ENCODE measurements around the gene ACO2.
"Not testable (repeated sequence)": the region's sequence is repeated elsewhere in the genome, so short reads cannot be mapped to it uniquely, and the experiment has no call there.

ACO2 gene

DNA sequence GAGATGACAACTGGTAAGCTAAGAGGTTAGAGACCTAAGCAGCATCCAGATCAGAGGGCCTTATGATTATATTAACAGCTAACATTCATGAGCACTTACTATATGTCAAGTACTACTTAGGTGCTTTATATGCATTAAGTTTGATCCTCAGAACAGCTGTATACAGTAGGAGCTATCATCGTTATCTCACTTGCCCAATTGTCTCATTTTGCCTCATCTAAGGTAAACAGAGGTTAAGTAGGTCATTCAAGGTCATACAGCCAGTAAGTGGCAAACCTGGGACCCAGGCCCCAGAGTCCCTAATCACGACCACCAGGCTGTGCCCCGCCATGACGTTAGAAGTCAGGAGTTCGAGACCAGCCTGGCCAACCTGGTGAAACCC, 79.9 kb downstream of the ACO2 start:
- DNase-seq (ENCODE audit: insufficient read length, low spot score): no peak
- no peak for FAIRE-seq
- TF ChIP-seq, protein P1, sequence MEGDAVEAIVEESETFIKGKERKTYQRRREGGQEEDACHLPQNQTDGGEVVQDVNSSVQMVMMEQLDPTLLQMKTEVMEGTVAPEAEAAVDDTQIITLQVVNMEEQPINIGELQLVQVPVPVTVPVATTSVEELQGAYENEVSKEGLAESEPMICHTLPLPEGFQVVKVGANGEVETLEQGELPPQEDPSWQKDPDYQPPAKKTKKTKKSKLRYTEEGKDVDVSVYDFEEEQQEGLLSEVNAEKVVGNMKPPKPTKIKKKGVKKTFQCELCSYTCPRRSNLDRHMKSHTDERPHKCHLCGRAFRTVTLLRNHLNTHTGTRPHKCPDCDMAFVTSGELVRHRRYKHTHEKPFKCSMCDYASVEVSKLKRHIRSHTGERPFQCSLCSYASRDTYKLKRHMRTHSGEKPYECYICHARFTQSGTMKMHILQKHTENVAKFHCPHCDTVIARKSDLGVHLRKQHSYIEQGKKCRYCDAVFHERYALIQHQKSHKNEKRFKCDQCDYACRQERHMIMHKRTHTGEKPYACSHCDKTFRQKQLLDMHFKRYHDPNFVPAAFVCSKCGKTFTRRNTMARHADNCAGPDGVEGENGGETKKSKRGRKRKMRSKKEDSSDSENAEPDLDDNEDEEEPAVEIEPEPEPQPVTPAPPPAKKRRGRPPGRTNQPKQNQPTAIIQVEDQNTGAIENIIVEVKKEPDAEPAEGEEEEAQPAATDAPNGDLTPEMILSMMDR (IDR thresholded peaks at IDR 0.05; ENCODE audit: insufficient read depth, missing control alignments): no peak

DNA sequence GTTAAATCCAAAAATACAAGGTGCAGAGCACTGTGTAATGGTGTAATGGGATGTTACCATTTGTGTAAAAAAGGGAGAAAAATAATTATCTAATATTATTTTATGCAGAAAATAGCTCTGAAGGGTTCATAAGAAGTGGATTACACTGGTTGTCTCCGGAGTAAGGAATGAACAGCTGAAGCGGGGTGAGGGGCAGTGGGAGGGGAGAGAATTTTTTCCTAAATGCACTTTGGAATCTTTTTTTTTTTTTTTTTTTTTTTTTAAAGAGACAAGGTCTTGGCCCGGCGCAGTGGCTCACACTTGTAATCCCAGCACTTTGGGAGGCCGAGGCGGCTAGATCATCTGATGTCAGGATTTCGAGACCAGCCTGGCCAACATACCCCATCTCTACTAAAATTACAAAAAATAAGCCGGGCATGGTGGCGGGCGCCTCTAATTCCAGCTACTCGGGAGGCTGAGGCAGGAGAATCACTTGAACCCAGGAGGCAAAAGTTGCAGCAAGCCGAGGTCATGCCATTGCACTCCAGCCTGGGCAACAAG, 82.1 kb downstream of the ACO2 start:
- TF ChIP-seq, protein P1 (IDR thresholded peaks at IDR 0.05; ENCODE audit: insufficient read depth, missing control alignments): no peak
- DNase-seq (ENCODE audit: insufficient read length, low spot score) (no peak), FAIRE-seq (no peak)

DNA sequence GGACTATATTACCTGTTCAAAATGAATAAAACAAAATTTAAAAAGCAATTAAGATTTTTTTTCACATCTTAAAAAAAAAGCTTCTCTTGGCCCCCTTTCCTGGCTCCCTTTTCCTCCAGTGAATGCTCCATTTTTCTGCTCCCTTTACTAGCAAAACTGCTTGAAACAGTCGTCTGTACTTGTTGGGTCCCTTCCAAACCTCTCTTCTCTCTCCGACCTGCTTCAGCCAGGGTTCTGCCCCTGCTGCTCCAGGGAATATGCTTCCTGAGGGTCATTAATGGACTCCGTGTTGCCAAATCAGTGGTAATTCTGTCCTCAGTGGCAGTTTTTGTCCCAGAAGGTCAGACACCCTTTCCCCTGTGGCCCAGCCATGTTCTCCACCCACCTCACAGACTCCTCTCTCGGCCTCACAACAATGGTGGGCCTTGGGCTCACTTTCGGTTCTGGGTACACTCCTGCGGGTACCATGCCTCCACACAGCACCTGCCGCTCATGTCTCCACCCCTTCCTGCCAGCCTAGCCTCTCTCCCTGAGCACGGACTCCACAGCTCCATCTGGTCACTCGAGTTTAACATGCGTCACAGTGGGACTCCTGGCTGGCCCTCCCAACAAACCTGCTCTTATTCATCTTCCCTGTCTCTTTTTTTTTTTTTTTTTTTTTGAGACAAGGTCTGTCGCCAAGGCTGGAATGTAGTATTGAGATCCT, 83.1 kb downstream of the ACO2 start:
- TF ChIP-seq, protein P1 (IDR thresholded peaks at IDR 0.05; ENCODE audit: insufficient read depth, missing control alignments): no peak
- DNase-seq (ENCODE audit: insufficient read length, low spot score) (no peak), FAIRE-seq (no peak)

DNA sequence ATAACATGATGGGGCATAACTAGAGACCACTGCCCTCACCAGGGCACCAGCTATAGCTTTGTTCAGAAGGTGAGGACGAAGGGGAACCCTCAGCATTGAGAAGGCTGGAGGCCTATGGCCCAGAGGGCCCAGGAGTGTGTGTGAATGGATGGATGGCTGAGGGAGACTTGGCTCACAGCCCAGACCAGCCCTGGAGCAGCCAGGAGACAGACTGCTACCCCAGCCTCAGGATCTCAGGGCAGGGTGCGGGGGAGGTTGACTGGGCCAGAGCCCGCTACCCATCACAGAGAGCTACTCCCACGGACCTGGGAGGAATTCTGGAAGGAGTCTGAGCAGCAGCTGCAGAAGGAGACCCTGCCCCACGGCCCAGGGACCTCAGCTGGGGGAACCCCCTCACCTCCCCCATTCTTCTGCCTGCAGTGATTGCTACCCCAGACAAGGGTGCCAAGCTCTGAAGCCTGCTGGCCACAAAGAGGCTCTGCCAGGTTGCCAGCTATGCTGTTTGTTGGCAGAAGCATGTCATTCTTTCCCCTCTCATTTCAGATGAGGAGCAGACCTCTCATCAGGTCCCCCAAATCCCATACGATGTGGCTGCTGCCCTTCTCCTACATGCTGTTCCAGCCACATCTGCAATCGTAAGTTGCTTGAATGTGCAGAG, 86.5 kb downstream of the ACO2 start:
- FAIRE-seq: no peak
- DNase-seq (ENCODE audit: insufficient read length, low spot score): no peak
- TF ChIP-seq, protein P1 (IDR thresholded peaks at IDR 0.05; ENCODE audit: insufficient read depth, missing control alignments): no peak

DNA sequence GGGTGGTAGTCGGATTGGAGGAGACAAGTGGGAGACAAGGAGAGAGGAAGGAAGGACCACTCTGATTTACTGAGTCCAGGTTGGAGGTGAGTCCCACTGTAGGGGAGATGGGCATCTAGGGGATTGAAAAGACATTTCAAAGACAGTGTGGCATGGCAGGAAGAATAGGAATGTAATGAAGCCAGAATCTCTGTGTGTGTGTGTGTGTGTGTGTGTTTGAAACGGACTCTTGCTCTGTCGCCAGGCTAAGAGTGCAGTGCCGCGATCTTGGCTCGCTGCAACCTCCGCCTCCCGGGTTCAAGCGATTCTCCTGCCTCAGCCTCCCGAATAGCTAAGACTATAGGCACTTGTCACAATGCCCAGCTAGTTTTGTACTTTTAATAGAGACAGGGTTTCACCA, 87.6 kb downstream of the ACO2 start:
- no peak for DNase-seq (ENCODE audit: insufficient read length, low spot score)
- TF ChIP-seq, protein P1 (IDR thresholded peaks at IDR 0.05; ENCODE audit: insufficient read depth, missing control alignments): no peak
- no peak for FAIRE-seq

DNA sequence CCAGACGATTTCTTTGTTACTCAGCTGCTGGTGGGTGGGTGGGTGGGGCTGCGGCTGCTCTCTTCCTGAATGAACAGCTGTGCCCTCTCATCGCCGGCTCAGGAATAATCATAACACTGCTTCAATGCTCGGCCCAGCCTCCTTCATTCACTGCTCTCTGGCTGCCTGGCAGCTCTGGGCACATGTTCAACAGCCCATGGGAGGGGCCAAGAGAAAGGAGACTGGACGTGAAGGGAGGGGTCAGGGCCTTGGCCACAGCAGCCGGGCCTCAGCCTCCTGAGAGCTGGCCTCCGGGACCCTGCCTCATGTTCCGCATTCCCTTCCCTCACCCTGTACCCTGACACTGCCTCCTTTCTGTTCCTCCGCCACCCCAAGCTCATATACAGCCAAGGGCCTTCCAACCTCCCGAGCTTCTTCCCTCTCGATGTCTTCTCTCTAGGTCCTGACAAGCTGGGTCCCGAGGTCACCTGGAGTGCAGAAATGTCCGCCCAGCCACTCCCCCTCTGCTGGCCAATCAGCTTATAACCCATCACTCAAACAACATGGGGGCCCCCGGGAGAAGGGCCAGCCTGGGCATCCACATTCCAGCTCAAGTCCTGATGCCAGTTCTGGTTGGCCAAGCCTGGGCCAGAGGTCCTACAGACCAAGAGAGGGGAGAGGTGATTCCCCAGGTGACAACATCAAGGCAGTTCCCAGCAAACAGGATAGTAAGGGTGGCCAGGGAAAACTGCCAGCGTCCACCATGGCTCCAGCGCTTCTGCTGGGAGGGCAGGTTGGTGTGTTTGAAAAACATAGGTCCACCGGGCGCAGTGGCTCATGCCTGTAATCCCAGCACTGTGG, 88.7 kb downstream of the ACO2 start:
- TF ChIP-seq, protein P1 (IDR thresholded peaks at IDR 0.05; ENCODE audit: insufficient read depth, missing control alignments): no peak
- no peak for DNase-seq (ENCODE audit: insufficient read length, low spot score)
- no peak for FAIRE-seq

DNA sequence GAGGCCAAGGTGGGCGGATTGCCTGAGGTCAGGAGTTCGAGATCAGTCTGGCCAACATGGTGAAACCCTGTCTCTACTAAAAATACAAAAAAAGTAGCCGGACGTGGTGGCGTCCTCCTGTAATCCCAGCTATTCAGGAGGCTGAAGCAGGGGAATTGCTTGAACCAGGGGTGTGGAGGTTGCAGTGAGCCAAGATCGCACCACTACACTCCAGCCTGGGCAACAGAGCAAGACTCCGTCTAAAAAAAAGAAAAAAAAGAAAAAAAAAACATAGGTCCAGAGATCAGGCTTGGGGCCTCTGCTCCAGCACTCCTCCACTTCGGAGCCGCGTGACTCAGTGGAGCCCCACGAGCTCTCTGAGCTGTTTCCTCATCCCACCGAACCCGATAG, 89.3 kb downstream of the ACO2 start:
- not testable (repeated sequence) for FAIRE-seq; DNase-seq (ENCODE audit: insufficient read length, low spot score)

All from D721Med (cell line).